HepG2 (cell line): ENCODE data around the gene IMMT. TPM values are rescaled to one million over a fixed set of nuclear protein-coding genes. Genes with fewer than 3 reads are reported as not detected.

Experiments
- AHR ChIP-seq: IDR thresholded peaks from 2 replicates; pipeline ENCODE4 v1.6.1; 2018; ENCODE audit warnings: missing genetic modification reagents, missing compliant biosample characterization
- ETV6 ChIP-seq: sonication (generic); formaldehyde crosslinking; conservative IDR thresholded peaks from 2 replicates; pipeline ENCODE4 v1.4.0; 2020; ENCODE audit warnings: missing genetic modification reagents
- FOXA3 ChIP-seq: IDR thresholded peaks from 2 replicates; pipeline ENCODE4 v1.6.1; 2016; ENCODE audit warnings: missing genetic modification reagents, missing compliant biosample characterization
- FOXK1 ChIP-seq: sonication (generic); formaldehyde crosslinking; IDR thresholded peaks from 2 replicates; pipeline ENCODE4 v1.4.0; 2020; ENCODE audit warnings: low read depth, missing genetic modification reagents, borderline replicate concordance
- KDM5A ChIP-seq: fragments of 200-600 bp; sonication (generic); IDR thresholded peaks from 2 replicates; pipeline ENCODE4 v1.7.0; 2018; ENCODE audit warnings: antibody characterized with exemption, mild to moderate bottlenecking, low read length, borderline replicate concordance
- KLF6 ChIP-seq: IDR thresholded peaks from 2 replicates; pipeline ENCODE4 v1.8.0; 2016; ENCODE audit warnings: missing biosample characterization, missing genetic modification reagents
- MAZ ChIP-seq, 2 experiments: sonication (generic) in 1 of 2; formaldehyde crosslinking in 1 of 2; IDR thresholded peaks; 2 replicates each; pipeline versions ENCODE4 v1.5.0 to v1.6.1; 2012 to 2020; ENCODE audit warnings: low read depth in 2 of 2, mild to moderate bottlenecking in 2 of 2, borderline replicate concordance in 1 of 2, improper control_type of control experiment in 1 of 2, low read length in 1 of 2, missing genetic modification reagents in 1 of 2, moderate library complexity in 1 of 2
- PCBP1 ChIP-seq: fragments of 200-400 bp; formaldehyde crosslinking; IDR thresholded peaks from 2 replicates; pipeline ENCODE4 v1.6.1; 2017; ENCODE audit warnings: mild to moderate bottlenecking, low read depth, low read length, borderline replicate concordance
- RFXANK ChIP-seq: IDR thresholded peaks from 2 replicates; pipeline ENCODE4 v1.6.1; 2016
- SP4 ChIP-seq: sonication (generic); formaldehyde crosslinking; IDR thresholded peaks from 2 replicates; pipeline ENCODE4 v1.8.1; 2023; ENCODE audit warnings: mild to moderate bottlenecking, missing genetic modification reagents
- TBL1XR1 ChIP-seq: fragments of 150-350 bp; IDR thresholded peaks from 2 replicates; pipeline ENCODE4 v1.6.1; 2014; ENCODE audit warnings: borderline replicate concordance, low read length; ENCODE audit not compliant: partially characterized antibody
- TRIM24 ChIP-seq: sonication (generic); formaldehyde crosslinking; IDR thresholded peaks from 2 replicates; pipeline ENCODE4 v1.8.0; 2022; ENCODE audit warnings: mild to moderate bottlenecking, missing genetic modification reagents
- YEATS4 ChIP-seq: sonication (generic); formaldehyde crosslinking; IDR thresholded peaks from 2 replicates; pipeline ENCODE4 v1.4.0; 2020; ENCODE audit warnings: missing genetic modification reagents, borderline replicate concordance
- ZNF274 ChIP-seq: sonication (generic); formaldehyde crosslinking; IDR thresholded peaks from 2 replicates; pipeline ENCODE4 v1.5.1; 2020; ENCODE audit warnings: mild to moderate bottlenecking, missing genetic modification reagents
- polyA plus RNA-seq, 8 experiments: library from polyadenylated mRNA; depleted of rRNA in 3 of 8; stranded (reverse) in 7 of 8; unstranded in 1 of 8; fragments of >200 nt; fragmentation: Illumina TruSeq in 4 of 8; extraction: Trizol in 4 of 8; gene quantifications; 2 replicates each; pipeline versions ENCODE4 v1.2.1 to v1.2.3, GENCODE V29; 2011 to 2016; ENCODE audit warnings: low read depth in 4 of 8, missing spikeins in 1 of 8, mixed read lengths in 1 of 8; ENCODE audit not compliant: insufficient read depth in 1 of 8
- total RNA-seq, 5 experiments: library from RNA; depleted of rRNA; stranded (reverse); fragments of >200 nt; fragmentation: Illumina TruSeq; extraction: Trizol; gene quantifications; 2 replicates each; pipeline ENCODE4 v1.2.3, GENCODE V29; 2016; ENCODE audit warnings: low read depth in 1 of 5
- TF ChIP-seq, protein P1 (sequence below): sonication (generic); formaldehyde crosslinking; IDR thresholded peaks from 2 replicates; pipeline ENCODE4 v1.5.1; 2020; ENCODE audit warnings: mild to moderate bottlenecking, missing genetic modification reagents

IMMT gene
- total and polyA plus RNA-seq, 2 of the 13 experiments (the other 11 are each of a cell fraction or from before 2014, with no cell fraction given), result 63.5 to 119 TPM

DNA sequence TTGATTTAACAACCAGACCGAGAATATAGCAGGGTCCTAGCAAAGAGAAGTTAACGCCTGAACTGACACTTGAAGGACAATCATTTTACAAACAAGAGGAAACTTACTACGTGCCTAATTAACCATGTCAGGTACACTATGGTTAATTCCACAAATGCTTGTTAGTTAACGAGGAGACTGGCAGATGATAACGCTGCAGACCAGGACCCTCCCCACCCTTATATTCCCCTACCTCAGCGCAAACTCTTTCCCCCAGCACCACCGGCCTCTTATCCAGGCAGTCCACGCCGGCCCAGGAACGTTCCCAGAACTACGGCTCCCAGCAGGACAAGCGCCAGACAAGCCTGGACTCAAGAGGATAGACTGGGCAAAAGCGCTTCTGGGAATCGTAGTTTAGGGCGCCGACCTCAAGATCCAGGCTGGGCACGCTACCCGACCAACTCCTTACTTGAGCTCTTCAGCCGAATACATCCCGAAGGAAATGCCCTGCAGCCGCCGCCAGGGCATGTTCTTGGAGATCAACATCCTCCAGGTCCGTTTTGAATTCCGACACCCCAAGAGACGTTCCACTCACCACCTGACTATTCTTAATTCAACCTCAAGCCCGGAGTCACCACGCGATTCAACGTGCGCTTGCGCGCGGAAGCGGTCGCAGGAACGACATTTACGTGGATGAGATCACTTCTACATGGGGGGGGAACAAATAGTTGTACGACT is 89.9 kb downstream of the IMMT start, which contains the start of gene POLR1A (continued):
- TF ChIP-seq KDM5A, result peak; percentile 87; the same call in 1 of the 2 replicates
- peak; percentile 52; the same call in 1 of the 2 replicates for TF ChIP-seq ZNF274 (CRISPR knock-in tag)
- no peak for TF ChIP-seq TRIM24 (CRISPR knock-in tag)
- TF ChIP-seq, protein P1, sequence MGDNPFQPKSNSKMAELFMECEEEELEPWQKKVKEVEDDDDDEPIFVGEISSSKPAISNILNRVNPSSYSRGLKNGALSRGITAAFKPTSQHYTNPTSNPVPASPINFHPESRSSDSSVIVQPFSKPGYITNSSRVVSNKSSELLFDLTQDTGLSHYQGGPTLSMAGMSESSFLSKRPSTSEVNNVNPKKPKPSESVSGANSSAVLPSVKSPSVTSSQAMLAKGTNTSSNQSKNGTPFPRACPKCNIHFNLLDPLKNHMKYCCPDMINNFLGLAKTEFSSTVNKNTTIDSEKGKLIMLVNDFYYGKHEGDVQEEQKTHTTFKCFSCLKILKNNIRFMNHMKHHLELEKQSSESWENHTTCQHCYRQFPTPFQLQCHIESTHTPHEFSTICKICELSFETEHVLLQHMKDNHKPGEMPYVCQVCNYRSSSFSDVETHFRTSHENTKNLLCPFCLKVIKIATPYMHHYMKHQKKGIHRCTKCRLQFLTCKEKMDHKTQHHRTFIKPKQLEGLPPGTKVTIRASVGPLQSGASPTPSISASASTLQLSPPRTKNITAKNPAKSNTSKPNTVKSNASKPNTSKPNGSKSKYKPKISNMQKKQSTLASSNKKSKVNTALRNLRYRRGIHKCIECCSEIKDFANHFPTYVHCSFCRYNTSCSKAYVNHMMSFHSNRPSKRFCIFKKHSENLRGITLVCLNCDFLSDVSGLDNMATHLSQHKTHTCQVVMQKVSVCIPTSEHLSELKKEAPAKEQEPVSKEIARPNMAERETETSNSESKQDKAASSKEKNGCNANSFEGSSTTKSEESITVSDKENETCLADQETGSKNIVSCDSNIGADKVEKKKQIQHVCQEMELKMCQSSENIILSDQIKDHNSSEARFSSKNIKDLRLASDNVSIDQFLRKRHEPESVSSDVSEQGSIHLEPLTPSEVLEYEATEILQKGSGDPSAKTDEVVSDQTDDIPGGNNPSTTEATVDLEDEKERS (CRISPR knock-in tag), result peak; percentile 39; the same call in 1 of the 2 replicates
- 0 out of 2 replicates have a peak, but pooled peaks have one; percentile 30 for TF ChIP-seq ETV6 (CRISPR knock-in tag)
- TF ChIP-seq FOXA3 (CRISPR knock-in tag), result peak; percentile 25; the same call in 1 of the 2 replicates
- no peak; the same call in 1 of the 2 replicates for TF ChIP-seq RFXANK (CRISPR knock-in tag)
- TF ChIP-seq FOXK1 (CRISPR knock-in tag), result peak; percentile 24; the same call in 1 of the 2 replicates
- 0 out of 2 replicates have a peak, but pooled peaks have one; percentile 76 for TF ChIP-seq PCBP1
- peak; percentile 42; the same call in 1 of the 2 replicates for TF ChIP-seq AHR (CRISPR knock-in tag)
- 0 out of 2 replicates have a peak, but pooled peaks have one; percentile 13 for TF ChIP-seq SP4 (CRISPR knock-in tag)
- TF ChIP-seq TBL1XR1, result peak; percentile 90
- TF ChIP-seq YEATS4, result peak; percentile 86
- TF ChIP-seq KLF6 (CRISPR knock-in tag), result 0 out of 2 replicates have a peak, but pooled peaks have one; percentile 19
- 0 out of 2 replicates have a peak, but pooled peaks have one; percentile 41 for TF ChIP-seq MAZ (IDR thresholded peaks at IDR 0.05; ENCODE audit: borderline replicate concordance, low read depth, low read length)
- no peak; the same call in 1 of the 2 replicates for TF ChIP-seq MAZ (CRISPR knock-in tag; IDR thresholded peaks at IDR 0.05; ENCODE audit: low read depth)
